Parathyroid adenoma (tissue), 2 donors: Measurements from ENCODE around the gene TEX101.
A peak's percentile ranks its signal among the peaks of the same experiment; 100 is the strongest.

Experiments
- H2AFZ ChIP-seq: fragments of 300-600 bp; sonication (generic); one replicate; pipeline ENCODE4 v1.7.0; 2017; ENCODE audit warnings: antibody characterized with exemption, mild to moderate bottlenecking
- H3K27ac ChIP-seq: fragments of 300-600 bp; sonication (generic); one replicate; pipeline ENCODE4 v1.7.0; 2017
- H3K27me3 ChIP-seq: fragments of 300-600 bp; sonication (generic); one replicate; pipeline ENCODE4 v1.7.0; 2017; ENCODE audit warnings: low read length; ENCODE audit not compliant: control insufficient read depth, insufficient read depth
- H3K36me3 ChIP-seq: fragments of 300-600 bp; sonication (generic); one replicate; pipeline ENCODE4 v1.7.0; 2017; ENCODE audit warnings: low read length; ENCODE audit not compliant: control insufficient read depth, insufficient read depth
- H3K4me1 ChIP-seq: fragments of 300-600 bp; sonication (generic); one replicate; pipeline ENCODE4 v1.7.0; 2017; ENCODE audit warnings: control low read depth
- H3K4me2 ChIP-seq: fragments of 300-600 bp; sonication (generic); one replicate; pipeline ENCODE4 v1.7.0; 2017; ENCODE audit warnings: low read length
- H3K4me3 ChIP-seq: fragments of 300-600 bp; sonication (generic); one replicate; pipeline ENCODE4 v1.7.0; 2017; ENCODE audit warnings: low read depth, low read length
- H3K79me2 ChIP-seq: fragments of 300-600 bp; sonication (generic); one replicate; pipeline ENCODE4 v1.7.0; 2017; ENCODE audit warnings: control low read depth
- H3K9ac ChIP-seq: fragments of 300-600 bp; sonication (generic); one replicate; pipeline ENCODE4 v1.7.0; 2017; ENCODE audit warnings: mild to moderate bottlenecking
- H3K9me3 ChIP-seq: fragments of 300-600 bp; sonication (generic); one replicate; pipeline ENCODE4 v1.7.0; 2017; ENCODE audit warnings: low read length; ENCODE audit not compliant: control insufficient read depth
- TF ChIP-seq, protein P1 (sequence below): fragments of 300-600 bp; sonication (generic); IDR thresholded peaks from one replicate; pipeline ENCODE4 v1.7.0; 2017; ENCODE audit warnings: antibody characterized with exemption, mild to moderate bottlenecking
- donor health status: primary hyperparathyroidism.

Gene TEX101

DNA sequence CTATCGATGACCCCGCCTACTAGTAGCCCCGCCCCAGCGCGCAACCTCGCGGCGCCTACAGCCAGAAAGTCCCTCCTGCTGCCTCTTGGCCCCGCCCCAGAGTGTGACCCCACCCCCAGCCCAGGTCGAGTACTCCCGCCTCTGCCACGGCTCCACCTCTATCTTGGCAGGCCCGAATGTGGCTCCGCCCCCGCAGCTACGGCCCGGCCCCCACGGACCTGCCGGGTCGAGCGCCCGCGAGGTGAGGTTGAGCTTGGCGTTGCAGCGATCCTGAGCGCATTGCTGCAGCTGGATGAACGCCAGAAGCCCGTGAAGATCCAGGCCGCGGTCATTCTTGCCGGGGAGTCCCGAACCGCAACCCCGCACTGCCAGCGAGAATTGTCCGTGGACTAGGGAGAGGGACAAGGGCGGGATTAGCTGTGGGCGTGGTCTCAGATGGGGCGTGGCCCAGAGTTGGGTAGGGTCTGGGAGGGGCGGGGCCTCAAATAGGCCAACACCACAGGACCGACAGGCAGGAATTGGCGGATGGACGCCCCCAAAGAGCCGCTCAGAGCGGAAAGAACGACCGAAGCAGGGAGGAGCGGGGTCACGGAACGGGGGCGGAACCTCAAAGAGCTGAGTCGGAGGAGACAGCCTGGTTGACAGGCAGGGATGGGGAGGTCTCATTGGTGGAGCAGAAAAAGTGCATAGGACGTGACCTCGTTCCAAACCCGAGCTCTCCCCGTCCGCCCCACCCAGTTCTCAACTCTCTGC lies 48.9 kb downstream of the TEX101 start:
- H3K4me1 ChIP-seq, result no peaks in the 10 kb centered on the region
- peak overlapping the region; percentile 93 for H3K4me2 ChIP-seq
- H3K79me2 ChIP-seq, result no peaks in the 10 kb centered on the region
- no peak overlapping the region for H3K9ac ChIP-seq
- peak overlapping the region; percentile 61 for H3K27ac ChIP-seq
- H3K27me3 ChIP-seq, result no peaks in the 10 kb centered on the region
- peak overlapping the region; percentile 77 for H3K4me3 ChIP-seq
- peak overlapping the region; percentile 93 for H2AFZ ChIP-seq
- TF ChIP-seq, protein P1, sequence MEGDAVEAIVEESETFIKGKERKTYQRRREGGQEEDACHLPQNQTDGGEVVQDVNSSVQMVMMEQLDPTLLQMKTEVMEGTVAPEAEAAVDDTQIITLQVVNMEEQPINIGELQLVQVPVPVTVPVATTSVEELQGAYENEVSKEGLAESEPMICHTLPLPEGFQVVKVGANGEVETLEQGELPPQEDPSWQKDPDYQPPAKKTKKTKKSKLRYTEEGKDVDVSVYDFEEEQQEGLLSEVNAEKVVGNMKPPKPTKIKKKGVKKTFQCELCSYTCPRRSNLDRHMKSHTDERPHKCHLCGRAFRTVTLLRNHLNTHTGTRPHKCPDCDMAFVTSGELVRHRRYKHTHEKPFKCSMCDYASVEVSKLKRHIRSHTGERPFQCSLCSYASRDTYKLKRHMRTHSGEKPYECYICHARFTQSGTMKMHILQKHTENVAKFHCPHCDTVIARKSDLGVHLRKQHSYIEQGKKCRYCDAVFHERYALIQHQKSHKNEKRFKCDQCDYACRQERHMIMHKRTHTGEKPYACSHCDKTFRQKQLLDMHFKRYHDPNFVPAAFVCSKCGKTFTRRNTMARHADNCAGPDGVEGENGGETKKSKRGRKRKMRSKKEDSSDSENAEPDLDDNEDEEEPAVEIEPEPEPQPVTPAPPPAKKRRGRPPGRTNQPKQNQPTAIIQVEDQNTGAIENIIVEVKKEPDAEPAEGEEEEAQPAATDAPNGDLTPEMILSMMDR, result no peak
- H3K36me3 ChIP-seq, result no peaks in the 10 kb centered on the region
- H3K9me3 ChIP-seq, result no peaks in the 10 kb centered on the region

DNA sequence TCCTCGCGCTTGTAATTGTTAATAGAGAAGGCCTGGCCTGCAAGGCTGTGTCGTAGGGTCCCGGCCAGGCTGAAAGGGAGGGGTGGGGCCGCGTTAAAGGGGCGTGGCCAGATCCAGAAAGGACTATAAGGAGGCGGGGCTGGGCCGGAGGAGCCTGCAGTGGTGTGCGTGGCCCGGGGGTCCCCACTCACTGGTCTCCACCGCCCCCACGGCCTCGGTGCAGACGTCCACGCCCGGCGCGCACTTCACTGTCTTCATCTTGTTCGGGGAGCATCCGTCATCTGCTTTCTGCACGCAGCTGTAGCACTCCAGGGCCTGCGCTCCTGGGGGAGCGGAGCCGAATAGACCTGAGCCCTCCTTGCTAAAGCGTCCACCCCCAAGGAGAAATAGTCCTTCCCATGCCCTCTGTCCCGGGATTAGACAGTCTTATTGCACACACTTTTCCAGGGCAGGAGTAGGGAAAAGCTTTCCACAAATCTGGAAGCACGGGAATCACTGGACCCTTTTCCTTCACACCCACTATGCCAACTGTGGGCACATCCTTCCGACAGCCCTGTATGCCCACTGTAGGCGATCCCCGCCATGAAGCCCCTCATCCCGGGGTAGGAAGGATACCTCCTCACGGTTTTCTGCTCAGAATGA lies 49.6 kb downstream of the TEX101 start:
- H2AFZ ChIP-seq, result peak overlapping the region; percentile 93
- no peaks in the 10 kb centered on the region for H3K4me1 ChIP-seq
- peak overlapping the region; percentile 61 for H3K27ac ChIP-seq
- no peaks in the 10 kb centered on the region for H3K79me2 ChIP-seq
- TF ChIP-seq, protein P1, result no peak
- peak overlapping the region; percentile 93 for H3K4me2 ChIP-seq
- no peaks in the 10 kb centered on the region for H3K9me3 ChIP-seq
- no peaks in the 10 kb centered on the region for H3K27me3 ChIP-seq
- no peak overlapping the region for H3K9ac ChIP-seq
- H3K4me3 ChIP-seq, result peak overlapping the region; percentile 77
- H3K36me3 ChIP-seq, result no peaks in the 10 kb centered on the region

DNA sequence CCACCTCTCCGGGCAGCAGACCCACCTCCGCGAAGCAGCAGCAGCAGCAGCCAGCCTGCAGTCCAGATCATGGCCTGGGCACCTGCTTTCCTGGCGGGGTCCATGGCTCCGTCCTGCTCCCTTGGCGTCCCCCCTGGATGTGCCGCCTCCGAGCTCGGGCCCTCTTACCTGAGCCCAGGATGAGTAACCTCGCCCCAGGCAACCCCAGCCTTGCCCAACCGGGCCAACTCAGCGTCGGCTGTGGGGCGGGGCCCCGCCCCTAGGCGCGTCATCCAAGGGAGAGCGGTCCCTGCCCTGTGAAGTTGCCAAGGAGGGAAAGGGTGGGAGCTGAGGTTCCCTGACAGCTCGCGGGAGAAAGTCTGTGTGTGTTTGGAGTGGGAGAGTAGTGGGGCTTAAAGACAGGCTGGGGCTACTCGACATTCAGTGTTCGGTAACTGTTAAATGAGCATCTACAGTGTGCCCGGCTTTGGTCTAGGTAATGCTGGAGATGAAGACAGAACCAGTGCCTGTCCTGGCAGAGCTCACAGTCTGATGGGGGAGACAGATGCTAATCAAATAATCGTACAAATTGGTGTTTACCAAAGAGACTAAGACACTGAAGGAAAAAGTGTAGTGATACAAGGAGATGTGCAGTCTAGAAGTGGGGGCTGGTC lies 50.9 kb downstream of the TEX101 start, which contains the start of gene LYPD3:
LYPD3 (minus strand) TSS at position 141 of the 653 bp plus-strand sequence; CDS start at position 104, 37 bp downstream.
- Histone ChIP-seq H3K4me3 (no peak within 1 kb of the TSS), H3K9me3 (no peaks in the 10 kb centered on the region), H3K4me2 (peak within 1 kb of the TSS; percentile 93), H3K4me1 (no peaks in the 10 kb centered on the region), H3K27ac (no peak within 1 kb of the TSS), H3K36me3 (no peaks in the 10 kb centered on the region), H3K79me2 (no peaks in the 10 kb centered on the region), H3K9ac (no peak within 1 kb of the TSS), H3K27me3 (no peaks in the 10 kb centered on the region), H2AFZ (peak within 1 kb of the TSS; percentile 93)
- TF ChIP-seq, protein P1, result no peak

DNA sequence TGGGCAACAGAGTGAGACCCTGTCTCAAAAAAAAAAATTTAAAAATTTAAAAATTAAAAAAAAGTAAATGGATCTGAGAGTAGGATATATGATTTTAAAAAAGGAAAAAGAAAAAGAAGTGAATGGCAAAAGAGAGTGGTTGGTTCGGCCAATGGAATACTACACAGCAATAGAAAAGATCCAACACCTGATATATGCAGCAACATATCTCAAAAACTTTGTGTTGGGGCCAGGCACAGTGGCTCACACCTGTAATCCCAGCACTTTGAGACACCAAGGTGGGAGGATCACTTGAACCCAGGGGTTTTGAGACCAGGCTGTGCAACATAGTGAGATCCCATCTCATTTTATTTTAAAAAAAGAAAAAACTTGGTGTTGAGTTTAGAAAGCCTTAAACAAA lies 52.1 kb downstream of the TEX101 start:
- TF ChIP-seq, protein P1, result no peak
- Histone ChIP-seq H3K4me3 (no peak overlapping the region), H3K9ac (no peak overlapping the region), H3K4me2 (no peak overlapping the region), H3K9me3 (no peaks in the 10 kb centered on the region), H3K4me1 (no peaks in the 10 kb centered on the region), H3K27ac (no peak overlapping the region), H3K36me3 (no peaks in the 10 kb centered on the region), H3K79me2 (no peaks in the 10 kb centered on the region), H3K27me3 (no peaks in the 10 kb centered on the region), H2AFZ (no peak overlapping the region)
